ENCODE results near the gene GRIA1.

The GRIA1 gene

GRCh38 chr5:153618307-153618706 lies 127.8 kb downstream of the GRIA1 start:
- peak; percentile 52 for DNase-seq

- DNase-seq = no peak
Measured at GRCh38 chr5:153618867-153619266, 128.4 kb downstream of the GRIA1 start.

- DNase-seq = no peak
Measured at GRCh38 chr5:153619771-153620170, 129.3 kb downstream of the GRIA1 start.

GRCh38 chr5:153623124-153623523 lies 132.7 kb downstream of the GRIA1 start:
- no peak for DNase-seq

GRCh38 chr5:153623751-153624450 lies 133.4 kb downstream of the GRIA1 start:
- DNase-seq = no peak

- DNase-seq = no peak
Measured at GRCh38 chr5:153624451-153624765, 133.9 kb downstream of the GRIA1 start.

GRCh38 chr5:153625826-153626354 lies 135.4 kb downstream of the GRIA1 start:
- no peak for DNase-seq

- DNase-seq = no peak
Measured at GRCh38 chr5:153626836-153627235, 136.4 kb downstream of the GRIA1 start.

GRCh38 chr5:153629027-153629895 lies 138.8 kb downstream of the GRIA1 start:
- peak; percentile 83 for DNase-seq

- peak; percentile 81 for DNase-seq
Measured at GRCh38 chr5:153630546-153630945, 140.1 kb downstream of the GRIA1 start.

GRCh38 chr5:153632748-153633290 lies 142.3 kb downstream of the GRIA1 start:
- DNase-seq = no peak

GRCh38 chr5:153636670-153637451 lies 146.4 kb downstream of the GRIA1 start:
- DNase-seq = peak; percentile 89

- no peak for DNase-seq
Measured at GRCh38 chr5:153640293-153640692, 149.8 kb downstream of the GRIA1 start.

- DNase-seq = peak; percentile 85
Measured at GRCh38 chr5:153641183-153641688, 150.8 kb downstream of the GRIA1 start.

GRCh38 chr5:153654504-153655200 lies 164.2 kb downstream of the GRIA1 start:
- DNase-seq = peak; percentile 14

- DNase-seq = no peak
Measured at GRCh38 chr5:153655201-153655510, 164.7 kb downstream of the GRIA1 start.

- peak; percentile 93 for DNase-seq
Measured at GRCh38 chr5:153658149-153658548, 167.7 kb downstream of the GRIA1 start.

GRCh38 chr5:153658606-153659005 lies 168.1 kb downstream of the GRIA1 start:
- no peak for DNase-seq

GRCh38 chr5:153659039-153659736 lies 168.7 kb downstream of the GRIA1 start:
- DNase-seq = peak; percentile 16

- DNase-seq = peak; percentile 90
Measured at GRCh38 chr5:153660919-153661318, 170.4 kb downstream of the GRIA1 start.

GRCh38 chr5:153661897-153662296 lies 171.4 kb downstream of the GRIA1 start:
- DNase-seq = no peak

- DNase-seq = no peak
Measured at GRCh38 chr5:153670101-153670500, 179.6 kb downstream of the GRIA1 start.
